Pancreas (tissue), 10 donors: Measurements from ENCODE around the gene MEF2C. TPM values are rescaled to one million over a fixed set of nuclear protein-coding genes. Genes with fewer than 3 reads are reported as not detected.

Experiments
- ATAC-seq, 4 donors: fragments of 200-7000 bp; cut with Tn5 transposase; one replicate each; pipeline versions ENCODE4 v1.8.0 to v1.9.1; 2020; ENCODE audit warnings: mild to moderate bottlenecking in 4 of 4, moderate library complexity in 4 of 4
- DNase-seq, 6 donors: peaks; one replicate each; pipeline ENCODE4 v3.0.0-alpha.2; 2020
- FAIRE-seq: peaks from 2 replicates; lab custom pipeline; 2012; peaks lifted over from hg19 to GRCh38; lab: Jason Lieb, UNC
- H3K27ac ChIP-seq, 4 donors: fragments of 200-600 bp; sonication (generic); 1 replicate in 3 of 4; 2 replicates in 1 of 4; pipeline versions ENCODE4 v1.5.0 to v1.8.0; 2020
- H3K27me3 ChIP-seq, 4 donors: fragments of 200-600 bp; one replicate each; pipeline ENCODE4 v1.8.0; 2021
- H3K36me3 ChIP-seq, 3 donors: fragments of 200-600 bp; sonication (generic) in 1 of 3; one replicate each; pipeline versions ENCODE4 v1.5.0 to v1.8.0; 2020 to 2021
- H3K4me1 ChIP-seq, 3 donors: fragments of 200-600 bp; one replicate each; pipeline ENCODE4 v1.8.0; 2021
- H3K4me3 ChIP-seq, 4 donors: fragments of 200-600 bp; sonication (generic) in 2 of 4; one replicate each; pipeline versions ENCODE4 v1.5.0 to v1.8.0; 2020 to 2021
- H3K9me3 ChIP-seq, 4 donors: fragments of 200-600 bp; one replicate each; pipeline ENCODE4 v1.8.0; 2021
- CTCF ChIP-seq, 4 donors: fragments of 200-600 bp; sonication (generic) in 3 of 4; IDR thresholded peaks; one replicate each; pipeline versions ENCODE4 v1.5.0 to v1.8.0; 2021; ENCODE audit warnings: antibody characterized with exemption in 4 of 4
- WGBS, 2 donors: extraction: QIAGEN DNeasy Blood & Tissue Kit; methylation state at CpG; one replicate each; pipeline ENCODE4 v1.1.7; 2013; 5-methylcytosine and 5-hydroxymethylcytosine counted together
- intact Hi-C, 3 donors: fragments of 100-400 bp; cut with DNase I; formaldehyde crosslinking; loops; one replicate each; pipeline versions ENCODE4 v1.11.1 to v1.14.2; 2022
- polyA plus RNA-seq, 2 donors: library from polyadenylated mRNA; stranded (reverse); fragments of 200-250 nt; gene quantifications; one replicate each; pipeline ENCODE4 v1.2.3, GENCODE V29; 2013
- total RNA-seq, 6 donors: library from RNA; stranded (reverse); fragmentation: NEBNext Ultra II Directional in 4 of 6; extraction: Animal tissue kit (Norgen Biotek cat#: 25700) in 4 of 6; gene quantifications; one replicate each; pipeline versions ENCODE4 v1.2.1 to v1.2.4, GENCODE V29; 2021 to 2023
- donor health status: healthy with polysubstance abuse.
- donor health status: DM: no; HTN: no; CAD: no; lungs with moderate emphysema.
- donor health status: DM: no; HTN: no; CAD: no.
- donor health status: control.
- donor health status: control.
- donor health status: Bipolar disorder and iron deficiency.
- donor health status: DM: yes; HTN: yes; CAD: no.
- donor health status: DM: no; HTN: no; CAD: no.
- donor health status: DM: no; HTN: no; CAD: no.
- donor health status: DM: yes; HTN: yes; CAD: no.

MEF2C gene
- total and polyA plus RNA-seq, 8 donors, result 1.5 to 19.9 (median 4.8) TPM

GRCh38 chr5:88724201-88724600 is 158.8 kb downstream of the MEF2C start:
- Histone ChIP-seq H3K27ac (no peak overlapping the region), H3K36me3 (no peaks in the 10 kb centered on the region), H3K4me1 (no peaks in the 10 kb centered on the region), H3K27me3 (peaks cover 0 to 13% (median 0%) of the 10 kb centered on the region in 4 donors), H3K4me3 (no peak overlapping the region), H3K9me3 (no peaks in the 10 kb centered on the region)
- FAIRE-seq (no peak), ATAC-seq (no peak), DNase-seq (no peak)
- WGBS, 2 donors, result 17 to 22% methylated on average over 2 of the region's 2 CpGs
- TF ChIP-seq CTCF (IDR thresholded peaks at IDR 0.05), result no peak
- intact Hi-C loops, result no loop called here

- intact Hi-C loops, result no loop called here
- Histone ChIP-seq H3K4me1 (no peaks in the 10 kb centered on the region), H3K9me3 (no peaks in the 10 kb centered on the region), H3K4me3 (no peak overlapping the region), H3K27ac (no peak overlapping the region), H3K27me3 (peaks cover 0 to 13% (median 0%) of the 10 kb centered on the region in 4 donors), H3K36me3 (no peaks in the 10 kb centered on the region)
- no peak for TF ChIP-seq CTCF (IDR thresholded peaks at IDR 0.05)
- DNase-seq, result peak in 1 of 6 donors; percentile 31
- FAIRE-seq, result no peak
- 33 to 48% methylated on average over 20 of the region's 20 CpGs for WGBS, 2 donors
- no peak for ATAC-seq
Observed at GRCh38 chr5:88722546-88723073, 160.4 kb downstream of the MEF2C start.

- ATAC-seq (no peak), FAIRE-seq (no peak), DNase-seq (no peak)
- Histone ChIP-seq H3K36me3 (no peaks in the 10 kb centered on the region), H3K27ac (no peak overlapping the region), H3K9me3 (no peaks in the 10 kb centered on the region), H3K4me1 (no peaks in the 10 kb centered on the region), H3K4me3 (no peak overlapping the region), H3K27me3 (peaks cover 0 to 13% (median 0%) of the 10 kb centered on the region in 4 donors)
- 73 to 78% methylated on average over 3 of the region's 3 CpGs for whole genome bisulfite sequencing, 2 donors
- intact Hi-C loops, result no loop called here
- no peak for TF ChIP-seq CTCF (IDR thresholded peaks at IDR 0.05)
Observed at GRCh38 chr5:88719434-88719833, 163.6 kb downstream of the MEF2C start.

- intact Hi-C loops, result no loop called here
- no peak for DNase-seq
- no peak for FAIRE-seq
- TF ChIP-seq CTCF (IDR thresholded peaks at IDR 0.05), result no peak
- Histone ChIP-seq H3K4me1 (no peaks in the 10 kb centered on the region), H3K27ac (no peak overlapping the region), H3K27me3 (peaks cover 0 to 9% (median 0%) of the 10 kb centered on the region in 4 donors), H3K36me3 (no peaks in the 10 kb centered on the region), H3K9me3 (no peaks in the 10 kb centered on the region), H3K4me3 (no peak overlapping the region)
- ATAC-seq, result no peak
- 76 to 77% methylated on average over 4 of the region's 4 CpGs for WGBS, 2 donors
Observed at GRCh38 chr5:88718736-88719135, 164.2 kb downstream of the MEF2C start.

- H3K4me1 ChIP-seq, result no peaks in the 10 kb centered on the region
- no peaks in the 10 kb centered on the region for H3K36me3 ChIP-seq
- H3K9me3 ChIP-seq, result no peaks in the 10 kb centered on the region
- WGBS, 2 donors, result 70 to 73% methylated on average over 1 of the region's 1 CpG
- DNase-seq (no peak), FAIRE-seq (no peak), ATAC-seq (no peak)
- no peak for TF ChIP-seq CTCF (IDR thresholded peaks at IDR 0.05)
- intact Hi-C loops, result no loop called here
- no peaks in the 10 kb centered on the region for H3K27me3 ChIP-seq
- no peak overlapping the region for H3K27ac ChIP-seq
- H3K4me3 ChIP-seq, result no peak overlapping the region
Observed at GRCh38 chr5:88716101-88716500, 166.9 kb downstream of the MEF2C start.
